ENCODE results near the gene BPIFA1.

BPIFA1 gene

DNA sequence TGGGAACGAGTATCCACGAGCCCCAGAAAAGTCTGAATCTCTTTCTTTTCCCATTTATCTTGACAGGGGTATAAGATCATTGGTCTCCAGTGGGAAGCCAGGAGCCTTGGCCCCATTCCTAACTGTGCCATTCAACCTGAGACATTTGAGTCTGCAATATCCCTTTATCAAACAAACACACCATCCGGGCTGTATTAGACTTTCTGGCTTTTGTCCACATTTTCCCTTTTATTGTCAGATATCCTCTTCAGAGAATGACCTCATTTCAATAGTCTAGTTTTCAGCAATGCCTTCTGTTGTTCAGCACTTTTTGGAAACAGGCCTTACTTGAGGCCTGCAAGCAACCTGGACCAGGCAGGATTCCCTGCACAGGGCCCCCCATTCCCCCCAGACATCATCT lies 15.7 kb downstream of the BPIFA1 start:
- peak overlapping the region; percentile 50 for H3K27ac ChIP-seq
- TF ChIP-seq, protein P1, sequence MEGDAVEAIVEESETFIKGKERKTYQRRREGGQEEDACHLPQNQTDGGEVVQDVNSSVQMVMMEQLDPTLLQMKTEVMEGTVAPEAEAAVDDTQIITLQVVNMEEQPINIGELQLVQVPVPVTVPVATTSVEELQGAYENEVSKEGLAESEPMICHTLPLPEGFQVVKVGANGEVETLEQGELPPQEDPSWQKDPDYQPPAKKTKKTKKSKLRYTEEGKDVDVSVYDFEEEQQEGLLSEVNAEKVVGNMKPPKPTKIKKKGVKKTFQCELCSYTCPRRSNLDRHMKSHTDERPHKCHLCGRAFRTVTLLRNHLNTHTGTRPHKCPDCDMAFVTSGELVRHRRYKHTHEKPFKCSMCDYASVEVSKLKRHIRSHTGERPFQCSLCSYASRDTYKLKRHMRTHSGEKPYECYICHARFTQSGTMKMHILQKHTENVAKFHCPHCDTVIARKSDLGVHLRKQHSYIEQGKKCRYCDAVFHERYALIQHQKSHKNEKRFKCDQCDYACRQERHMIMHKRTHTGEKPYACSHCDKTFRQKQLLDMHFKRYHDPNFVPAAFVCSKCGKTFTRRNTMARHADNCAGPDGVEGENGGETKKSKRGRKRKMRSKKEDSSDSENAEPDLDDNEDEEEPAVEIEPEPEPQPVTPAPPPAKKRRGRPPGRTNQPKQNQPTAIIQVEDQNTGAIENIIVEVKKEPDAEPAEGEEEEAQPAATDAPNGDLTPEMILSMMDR (conservative IDR thresholded peaks at IDR 0.05), result no peak

DNA sequence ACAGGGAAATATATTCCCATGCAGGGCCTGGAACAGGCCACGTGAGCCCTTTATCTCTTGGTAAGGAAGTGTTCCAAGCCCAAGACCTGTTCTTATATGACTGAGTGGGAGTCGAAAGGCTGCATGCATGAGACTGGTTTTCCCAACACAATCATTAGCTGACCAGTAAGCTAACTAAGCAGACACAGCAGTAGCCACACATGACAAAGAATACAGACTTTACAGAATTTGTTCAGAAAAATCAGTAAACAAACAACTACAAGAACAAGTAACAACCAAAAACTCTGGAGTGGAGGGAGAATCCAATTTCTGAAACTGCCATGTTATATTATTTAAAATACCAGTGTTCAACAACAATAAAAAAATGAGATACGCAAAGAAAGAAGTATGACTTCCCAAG lies 16.7 kb downstream of the BPIFA1 start:
- H3K27ac ChIP-seq, result no peak overlapping the region
- TF ChIP-seq, protein P1 (conservative IDR thresholded peaks at IDR 0.05), result no peak

GRCh38 chr20:33255005-33255404 lies 19.2 kb downstream of the BPIFA1 start:
- no peak overlapping the region for H3K27ac ChIP-seq
- TF ChIP-seq, protein P1 (conservative IDR thresholded peaks at IDR 0.05), result no peak

GRCh38 chr20:33257237-33257636 lies 21.4 kb downstream of the BPIFA1 start:
- no peak overlapping the region for H3K27ac ChIP-seq
- TF ChIP-seq, protein P1 (conservative IDR thresholded peaks at IDR 0.05), result no peak

DNA sequence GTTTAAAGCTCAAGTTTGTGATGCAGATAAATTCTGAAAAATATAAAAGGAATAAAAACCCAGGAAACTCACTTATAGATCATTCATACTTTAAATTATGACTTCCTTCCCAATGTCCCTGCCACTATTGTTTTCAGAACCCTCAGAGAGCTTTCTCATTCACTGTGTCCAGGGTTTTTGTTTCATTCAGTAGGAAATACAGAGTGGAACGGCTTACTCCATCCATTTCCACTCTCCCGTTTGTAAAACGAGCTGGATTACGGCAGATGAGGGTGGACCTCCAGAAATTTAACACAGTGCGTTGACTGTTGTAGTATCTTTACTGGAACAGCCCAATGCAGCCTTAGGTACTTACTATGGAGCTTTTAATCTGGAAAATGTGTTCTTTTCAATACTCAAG lies 23.6 kb downstream of the BPIFA1 start:
- H3K27ac ChIP-seq, result no peak overlapping the region
- TF ChIP-seq, protein P1 (conservative IDR thresholded peaks at IDR 0.05), result no peak

DNA sequence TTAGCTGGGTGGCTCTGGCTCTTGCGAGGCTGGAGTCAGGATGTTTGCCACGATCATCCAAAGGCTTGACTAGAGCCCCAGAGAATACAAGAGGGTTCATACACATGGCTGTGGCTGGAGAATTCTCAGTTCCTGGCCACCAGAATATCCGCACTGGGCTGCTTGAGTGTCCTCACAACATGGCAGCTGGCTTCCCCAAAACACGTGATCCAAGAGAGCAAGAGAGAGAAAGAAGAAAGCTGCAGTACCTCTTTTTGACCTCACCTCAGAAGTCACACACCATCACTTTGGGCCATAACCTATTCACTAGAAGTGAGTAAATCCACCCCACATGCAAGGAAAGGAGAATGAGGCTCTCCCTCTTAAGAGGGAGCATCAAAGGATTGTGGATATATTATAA lies 25.7 kb downstream of the BPIFA1 start:
- H3K27ac ChIP-seq, result 0 out of 2 replicates have a peak overlapping the region, but pooled peaks have one; percentile 14
- TF ChIP-seq, protein P1 (conservative IDR thresholded peaks at IDR 0.05), result no peak

DNA sequence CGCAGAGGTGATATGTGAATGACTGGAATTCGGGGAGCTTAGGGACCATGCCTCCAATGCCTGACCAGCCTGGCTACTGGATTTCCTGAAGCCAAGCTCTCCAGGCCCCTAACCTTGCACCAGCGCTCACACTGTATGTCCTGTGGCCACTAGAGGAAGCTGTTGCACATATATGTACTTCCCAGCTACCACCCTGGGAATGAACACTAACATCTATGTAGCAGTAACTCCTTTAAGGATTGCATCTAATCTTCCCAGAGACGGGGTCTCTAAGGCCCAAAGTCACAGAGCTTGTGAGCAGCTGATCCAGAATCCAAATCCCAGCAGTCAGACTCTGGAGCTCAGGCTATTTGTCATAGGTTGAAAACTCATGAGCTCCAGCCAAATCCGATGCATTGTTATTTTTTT lies 26.9 kb downstream of the BPIFA1 start:
- H3K27ac ChIP-seq, result no peak overlapping the region
- TF ChIP-seq, protein P1 (conservative IDR thresholded peaks at IDR 0.05), result peak; percentile 79

DNA sequence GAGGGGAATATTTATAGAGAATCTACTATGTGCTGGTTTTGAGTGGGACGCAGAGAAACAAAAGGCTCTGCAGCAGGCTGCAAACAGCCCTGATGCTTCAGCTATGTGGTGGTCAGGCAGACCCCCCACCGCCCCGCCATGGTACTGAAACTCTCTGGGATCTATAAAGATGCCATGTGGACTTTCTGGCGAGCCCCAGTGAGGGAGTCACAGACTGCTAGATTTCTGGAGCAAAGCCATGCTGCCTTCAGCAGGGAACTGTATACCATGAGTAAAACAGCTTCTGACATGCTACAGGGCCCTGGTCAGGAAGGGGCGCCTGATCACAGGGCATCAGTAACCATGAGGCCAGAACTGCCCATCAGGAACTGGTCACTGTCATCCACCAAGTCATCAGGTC lies 28.0 kb downstream of the BPIFA1 start:
- TF ChIP-seq, protein P1 (conservative IDR thresholded peaks at IDR 0.05), result no peak
- no peak overlapping the region for H3K27ac ChIP-seq

All from VCaP (cell line).